Activated T-cell treated with anti-CD3 and anti-CD28 coated beads for 48 hours (primary cell): ENCODE results near the gene CCM2.
"Not testable (repeated sequence)": the region's sequence is repeated elsewhere in the genome, so short reads cannot be mapped to it uniquely, and the experiment has no call there.

Experiments used
- DNase-seq: peaks from one replicate; pipeline ENCODE4 v3.0.0-alpha.2; 2020; ENCODE audit warnings: low read depth

The CCM2 gene

DNA sequence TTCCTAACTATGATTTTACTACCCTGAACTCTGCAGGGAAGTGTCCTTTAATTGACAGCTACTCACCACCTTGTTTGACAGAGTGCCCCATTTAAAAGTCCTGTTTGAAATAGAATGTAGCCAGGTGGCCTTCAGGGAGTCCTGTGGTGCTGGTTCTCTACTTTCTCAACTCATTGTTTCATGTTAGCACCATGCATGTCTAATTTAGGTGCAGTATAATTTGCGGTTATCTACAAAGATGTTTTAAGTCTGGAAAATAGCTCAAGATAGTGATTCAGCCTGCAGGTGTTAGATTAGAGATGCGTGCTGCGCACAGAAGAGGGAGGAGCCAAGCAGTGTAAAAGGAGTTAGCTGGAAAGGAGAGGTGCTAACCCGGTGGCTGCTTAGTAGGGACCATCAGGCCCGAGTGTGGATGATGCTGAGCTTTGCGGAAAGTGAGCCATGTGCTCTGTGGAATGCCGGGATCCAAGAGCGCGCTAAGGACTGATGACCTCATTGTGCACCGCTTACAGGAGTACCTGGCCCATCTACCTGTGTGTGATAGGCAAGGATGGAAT, 1.2 kb downstream of the CCM2 start:
- peak; percentile 60 for DNase-seq

DNA sequence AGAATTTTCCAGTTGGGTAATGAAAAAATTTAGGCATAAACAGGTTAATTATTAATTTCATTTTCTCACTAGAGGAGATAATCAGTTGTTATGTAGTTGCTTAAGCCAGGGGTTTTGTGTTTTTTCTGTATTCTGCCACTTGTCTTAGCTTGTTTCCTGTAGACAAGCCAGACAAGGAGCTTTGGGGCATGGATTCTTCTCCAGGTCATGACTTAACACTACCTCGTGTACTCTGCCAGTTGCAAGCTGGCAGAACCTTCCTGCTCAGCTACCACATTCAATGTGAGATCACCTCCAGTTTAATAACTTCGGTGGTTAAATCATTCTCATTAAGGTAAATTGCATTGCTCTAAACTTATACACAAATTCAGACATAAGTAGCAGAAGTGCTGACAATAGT, 1.8 kb downstream of the CCM2 start:
- DNase-seq = no peak

DNA sequence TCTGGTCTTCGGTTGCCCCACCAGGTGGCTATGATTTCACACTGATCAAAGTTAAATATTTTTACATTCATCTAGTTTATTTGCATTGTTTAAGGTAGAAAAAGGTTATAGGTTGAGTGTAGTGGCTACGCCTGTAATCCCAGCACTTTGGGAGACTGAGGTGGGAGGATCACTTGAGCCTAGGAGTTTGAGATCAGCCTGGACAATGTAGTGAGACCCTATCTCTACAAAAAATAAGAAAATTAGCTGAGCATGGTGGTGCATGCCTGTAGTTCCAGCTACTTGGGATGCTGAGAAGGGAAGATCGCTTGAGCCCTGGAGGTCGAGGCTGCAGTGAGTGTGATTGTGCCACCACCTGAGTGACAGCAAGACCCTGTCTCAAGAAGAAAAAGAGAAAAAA, 3.8 kb downstream of the CCM2 start:
- DNase-seq = no peak

DNA sequence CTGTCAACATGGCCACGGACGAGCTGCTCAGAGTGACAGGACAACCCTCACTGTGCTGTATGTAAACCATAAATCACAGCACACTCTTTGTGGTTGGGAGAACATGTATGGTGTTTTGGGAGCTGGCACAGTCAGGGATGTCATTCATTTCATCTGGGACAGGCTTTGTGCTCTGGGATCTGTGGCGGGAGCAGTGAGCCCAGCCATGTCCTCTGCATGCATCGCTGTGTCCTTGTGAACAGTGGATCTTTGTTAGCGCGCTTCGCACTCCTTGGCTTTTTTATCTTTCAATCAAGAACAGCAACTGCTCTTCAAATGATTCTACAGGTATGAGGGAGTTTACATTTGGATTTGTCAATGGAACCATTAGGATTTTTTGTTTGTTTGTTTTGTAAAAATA, 7.1 kb downstream of the CCM2 start:
- no peak for DNase-seq

DNA sequence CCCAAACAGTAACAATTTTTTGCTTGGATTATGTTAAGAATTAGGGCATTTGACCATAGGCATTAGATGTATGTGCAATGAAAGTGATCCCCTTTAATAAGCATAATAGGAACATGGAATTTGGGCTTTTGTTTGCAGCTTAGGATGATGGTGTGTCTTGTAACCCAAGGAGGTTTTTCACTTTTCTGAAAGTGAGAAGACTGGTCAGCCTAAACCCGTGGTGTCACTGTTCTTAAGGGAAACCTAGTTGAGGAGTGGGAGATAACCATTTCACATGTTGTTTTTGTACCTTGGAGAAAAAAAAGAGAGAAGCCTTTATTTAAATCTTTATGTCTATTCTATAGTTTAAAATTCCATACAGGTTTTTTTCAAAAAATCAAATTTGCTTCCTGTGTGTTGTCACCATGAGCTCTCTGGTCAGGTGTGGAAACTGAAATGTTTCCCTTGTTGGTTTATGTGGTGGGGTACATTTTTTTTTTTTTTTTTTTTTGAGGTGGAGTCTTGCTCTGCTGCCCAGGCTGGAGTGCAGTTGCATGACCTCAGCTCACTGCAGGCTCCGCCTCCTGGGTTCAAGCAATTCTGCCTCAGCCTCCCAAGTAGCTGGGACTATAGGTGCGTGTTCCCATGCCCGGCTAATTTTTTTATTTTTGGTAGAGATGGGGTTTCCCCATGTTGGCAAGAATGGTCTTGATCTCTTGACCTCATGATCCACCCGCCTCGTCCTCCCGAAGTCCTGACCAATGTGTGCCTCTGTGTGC, 7.7 kb downstream of the CCM2 start:
- DNase-seq = no peak

DNA sequence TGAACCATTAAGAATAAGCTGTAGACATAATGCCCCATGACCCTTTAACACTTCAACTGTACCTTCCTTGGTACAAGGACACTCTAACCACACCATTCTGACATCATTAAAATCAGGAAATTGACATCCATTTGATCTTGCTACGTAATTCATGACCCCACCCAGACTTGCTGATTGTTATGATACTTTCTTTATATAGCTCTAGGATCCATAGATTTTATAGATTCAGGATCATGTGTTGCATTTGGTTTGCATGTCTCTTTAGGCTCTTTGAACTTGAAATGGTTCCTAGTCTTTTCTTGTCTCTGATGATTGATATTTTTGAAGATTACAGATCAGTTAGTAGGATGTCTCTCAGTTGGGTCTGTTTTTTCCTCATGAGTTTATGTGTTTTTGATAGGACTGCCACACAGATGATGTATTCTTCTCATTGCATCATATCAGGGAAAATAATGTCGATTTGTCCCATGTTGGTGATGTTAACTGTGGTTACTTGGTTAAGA, 13.5 kb downstream of the CCM2 start:
- no peak for DNase-seq

DNA sequence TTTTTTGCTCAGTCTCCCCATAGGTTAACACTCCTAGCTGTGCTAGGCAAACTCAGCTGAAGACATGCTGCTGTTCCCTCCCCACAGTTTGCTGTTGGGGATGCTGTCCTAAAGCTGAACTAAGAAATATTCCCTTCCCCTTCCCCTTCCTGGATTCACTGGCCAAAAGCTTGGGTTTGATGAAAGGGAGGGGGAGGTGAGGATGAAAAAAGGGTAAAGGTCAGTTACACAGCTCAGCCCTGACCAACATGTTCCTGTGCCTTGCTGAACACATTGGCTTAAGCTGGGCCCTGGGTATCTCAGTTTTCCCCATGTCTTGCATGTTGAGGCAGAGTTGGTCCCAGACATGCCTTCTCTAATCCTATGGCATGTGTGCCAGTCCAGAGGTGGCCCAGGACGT, 15.3 kb downstream of the CCM2 start:
- no peak for DNase-seq

DNA sequence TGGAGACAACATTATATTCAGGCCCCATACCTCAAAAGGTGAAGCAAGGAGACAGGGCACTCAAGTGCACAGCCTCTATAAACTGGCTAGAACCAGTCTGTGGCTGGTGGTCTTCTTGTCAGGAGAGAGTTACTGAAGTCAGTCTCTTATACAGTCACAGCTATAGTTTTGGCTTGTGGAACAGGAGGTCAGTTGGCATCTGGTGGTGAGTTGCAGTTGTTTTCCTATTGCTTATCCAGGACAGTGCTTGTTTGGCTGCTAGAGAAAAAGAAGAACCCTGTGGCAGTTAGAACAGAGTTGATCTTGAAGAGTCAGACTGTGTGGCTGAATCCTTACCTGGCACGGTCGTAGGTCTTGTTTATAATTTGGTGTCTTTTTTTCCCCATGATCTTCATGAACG, 17.3 kb downstream of the CCM2 start:
- DNase-seq = no peak

DNA sequence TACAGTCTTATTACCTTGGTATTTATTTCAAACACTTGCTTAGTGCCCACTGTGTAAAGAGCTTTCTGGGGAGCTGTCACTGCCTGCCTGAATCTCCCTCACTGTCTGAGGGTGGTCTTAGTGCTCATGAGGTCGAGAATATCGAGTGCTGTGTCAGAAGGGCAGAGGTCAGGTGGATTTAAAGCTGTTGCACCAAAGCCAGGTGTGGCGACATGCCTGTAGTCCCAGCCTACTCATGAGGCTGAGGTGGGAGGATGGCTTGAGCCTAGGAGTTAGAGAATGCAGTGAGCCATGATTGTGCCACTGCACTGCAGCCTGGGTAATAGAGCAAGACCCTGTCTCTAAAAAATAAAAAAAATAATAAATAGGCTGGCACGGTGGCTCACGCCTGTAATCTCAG, 20.9 kb downstream of the CCM2 start:
- no peak for DNase-seq

DNA sequence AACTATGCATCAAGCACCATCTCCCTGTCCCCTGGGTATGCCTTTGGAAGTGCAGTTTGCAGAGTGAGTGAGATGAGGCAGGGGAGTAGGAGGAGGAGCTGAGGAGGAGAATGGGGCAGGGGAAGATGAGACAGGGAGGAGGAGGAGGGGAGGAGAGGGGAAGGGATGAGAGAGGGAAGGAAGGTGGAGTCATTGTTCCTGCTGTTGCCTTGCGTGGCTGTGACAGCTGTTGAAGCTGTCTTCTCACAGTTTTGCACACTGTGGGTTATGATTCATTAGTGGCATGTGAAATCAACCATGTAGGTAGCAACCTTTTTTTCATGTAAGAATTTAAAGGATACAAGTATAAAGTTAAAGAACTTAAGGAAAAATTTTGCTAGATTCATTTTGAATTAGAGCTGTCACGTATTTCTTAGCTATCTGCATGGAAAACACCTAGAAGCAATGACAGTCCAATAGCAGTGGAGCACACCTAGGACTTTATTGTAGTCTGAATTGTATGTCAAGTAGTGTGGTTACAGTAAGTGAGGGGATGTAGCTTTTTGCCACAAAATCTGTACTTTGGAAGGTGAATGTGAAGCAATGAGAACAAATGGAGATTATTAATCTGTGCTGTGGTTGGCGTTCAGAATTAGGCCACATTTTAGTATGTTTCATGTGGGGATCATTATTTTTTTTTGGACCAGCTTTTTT, 21.7 kb downstream of the CCM2 start:
- no peak for DNase-seq

DNA sequence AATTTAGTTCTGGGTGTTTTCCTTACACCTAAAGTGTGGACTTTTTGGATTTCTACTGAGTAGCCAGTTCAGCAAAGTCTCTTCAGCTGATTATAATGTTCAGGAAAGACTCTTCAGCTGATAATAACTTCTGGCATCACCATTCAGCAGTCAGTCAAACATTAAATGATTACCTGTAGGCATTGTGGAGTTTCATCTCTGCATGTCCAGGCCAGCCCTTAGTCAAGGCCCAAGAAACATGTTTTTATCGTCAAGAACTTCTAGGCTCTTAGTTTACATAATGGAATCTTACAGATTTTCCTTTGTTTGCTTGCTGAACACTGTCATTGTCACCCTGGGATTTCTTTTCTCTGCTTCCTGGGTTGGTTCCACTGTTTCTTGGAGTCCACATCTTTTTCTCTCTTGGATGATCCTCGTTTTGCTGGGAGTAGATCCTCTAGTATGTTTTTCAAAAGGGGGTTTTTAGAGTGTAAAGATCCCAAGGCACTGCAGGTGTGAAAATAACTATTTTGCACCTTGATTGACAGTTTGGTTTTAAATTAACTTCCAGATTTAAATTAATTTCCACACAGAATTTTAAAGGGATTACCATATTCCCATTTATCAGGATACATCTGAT, 24.2 kb downstream of the CCM2 start:
- no peak for DNase-seq

DNA sequence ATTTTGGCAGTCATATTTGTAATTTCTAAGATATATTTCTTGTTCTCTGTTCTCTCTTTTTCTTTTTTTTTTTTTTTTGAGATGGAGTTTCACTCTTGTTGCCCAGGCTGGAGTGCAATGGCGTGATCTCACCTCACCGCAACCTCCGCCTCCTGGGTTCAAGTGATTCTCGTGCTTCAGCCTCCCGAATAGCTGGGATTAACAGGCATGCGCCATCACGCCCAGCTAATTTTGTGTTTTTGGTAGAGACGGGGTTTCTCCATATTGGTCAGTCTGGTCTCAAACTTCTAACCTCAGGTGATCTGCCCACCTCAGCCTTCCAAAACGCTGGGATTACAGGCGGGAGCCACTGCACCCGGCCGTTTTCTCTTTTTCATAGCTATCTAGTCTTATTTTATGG, 25.5 kb downstream of the CCM2 start:
- DNase-seq = not testable (repeated sequence)

DNA sequence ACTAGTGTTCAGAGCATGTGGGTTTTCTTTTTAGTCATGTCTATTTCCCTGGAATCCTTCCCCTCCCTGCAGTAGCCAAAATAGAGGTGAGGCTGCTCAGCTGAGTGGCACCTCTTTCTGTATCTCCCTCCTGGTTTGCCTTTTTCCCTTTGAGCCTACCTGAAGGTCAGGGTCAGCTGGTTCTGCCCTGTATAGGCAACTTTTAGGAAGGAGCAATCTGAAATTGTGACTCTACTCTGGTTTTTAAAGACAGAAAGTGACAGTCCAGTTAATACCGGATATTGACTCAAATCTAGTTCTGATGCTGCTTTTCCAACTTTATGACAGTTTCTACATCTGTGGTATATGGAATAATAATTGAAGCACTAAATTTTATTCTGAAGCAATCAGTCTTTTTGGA, 26.0 kb downstream of the CCM2 start:
- no peak for DNase-seq

DNA sequence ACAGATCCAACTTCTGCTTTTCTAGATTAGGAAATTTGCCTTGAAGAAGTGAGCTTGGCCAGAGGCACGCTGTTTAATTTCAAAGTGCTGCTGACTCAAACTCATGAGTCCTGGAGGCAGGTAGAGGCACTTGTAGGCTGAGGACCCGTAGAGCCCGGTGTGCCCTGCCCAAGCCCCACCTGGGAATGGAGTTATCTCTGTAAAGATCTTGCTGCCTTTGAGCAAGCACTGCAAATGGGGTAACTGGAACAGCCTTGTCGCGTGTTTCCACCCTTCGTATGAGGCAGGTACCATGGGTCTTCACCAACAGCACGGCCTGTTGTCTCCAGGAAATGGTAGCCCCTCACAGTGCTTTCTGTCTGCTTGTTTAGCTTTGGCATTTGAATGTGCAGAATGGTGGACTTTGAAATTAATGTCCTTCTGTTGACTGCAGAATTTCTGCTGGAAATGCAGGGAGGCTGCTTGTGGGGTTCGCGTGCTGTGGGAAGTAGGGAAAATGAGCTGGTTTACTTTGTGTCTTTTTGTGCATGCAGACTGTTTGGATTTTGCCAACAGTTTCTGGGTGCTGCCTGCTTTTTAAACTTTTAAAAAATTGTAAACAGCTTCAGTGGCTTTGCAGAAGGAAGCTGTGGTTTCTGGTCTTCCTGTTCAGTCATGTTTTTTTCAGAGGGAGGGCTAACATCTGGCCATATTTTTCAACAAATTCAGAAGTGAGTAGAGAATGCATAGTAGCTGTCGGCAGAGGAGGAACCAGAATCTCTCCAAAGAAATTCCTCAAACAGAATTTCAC, 27.2 kb downstream of the CCM2 start:
- DNase-seq = no peak

DNA sequence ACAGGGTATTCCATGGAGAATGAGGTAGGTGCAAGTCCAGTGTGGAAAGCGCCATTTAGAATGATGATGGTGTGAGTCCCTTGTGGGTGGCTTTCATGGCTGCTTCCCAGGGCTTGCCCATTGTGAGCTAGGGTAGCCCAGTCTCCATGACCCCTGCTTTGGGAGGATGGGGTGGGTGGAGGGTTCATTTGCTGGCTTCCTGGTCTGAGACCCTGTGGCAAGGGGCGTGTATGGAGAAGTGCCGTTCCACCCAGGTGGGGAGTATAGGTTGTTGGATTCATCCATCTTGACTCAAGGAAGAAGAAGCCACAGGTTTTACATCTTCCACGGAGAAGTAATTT, 27.7 kb downstream of the CCM2 start:
- DNase-seq = no peak

DNA sequence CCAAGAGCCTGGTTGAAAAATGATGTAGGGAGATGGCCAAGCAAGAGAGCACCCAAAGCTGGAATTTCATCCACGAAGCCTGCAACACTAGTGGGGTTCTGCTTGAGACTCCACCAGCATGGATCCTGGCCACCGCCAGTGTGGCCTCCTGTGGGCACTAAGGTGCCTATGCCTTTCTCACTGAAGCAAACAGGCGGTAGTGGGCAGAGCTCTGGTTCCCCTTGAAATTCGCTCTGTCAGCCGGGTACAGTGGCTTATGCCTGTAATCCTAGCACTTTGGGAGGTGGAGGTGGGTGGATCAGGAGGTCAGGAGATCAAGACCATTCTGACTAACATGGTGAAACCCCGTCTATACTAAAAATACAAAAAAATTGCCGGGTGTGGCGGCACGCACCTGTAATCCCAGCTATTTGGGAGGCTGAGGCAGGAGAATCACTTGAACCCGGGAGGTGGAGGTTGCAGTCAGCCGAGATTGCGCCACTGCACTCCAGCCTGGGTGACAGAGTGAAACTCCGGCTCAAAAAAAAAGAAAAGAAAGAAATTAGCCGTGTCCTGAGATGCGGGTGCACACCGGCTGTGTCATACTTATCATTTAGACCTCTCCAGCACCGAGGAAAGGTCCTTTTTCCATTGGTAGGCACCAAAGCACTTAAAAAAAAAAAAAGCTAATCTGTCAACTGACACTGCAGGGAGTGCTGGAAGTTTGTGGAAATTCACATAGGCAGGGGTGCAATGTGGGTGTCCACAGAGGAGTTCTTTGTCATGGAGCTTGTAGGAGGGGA, 28.3 kb downstream of the CCM2 start:
- DNase-seq = no peak

DNA sequence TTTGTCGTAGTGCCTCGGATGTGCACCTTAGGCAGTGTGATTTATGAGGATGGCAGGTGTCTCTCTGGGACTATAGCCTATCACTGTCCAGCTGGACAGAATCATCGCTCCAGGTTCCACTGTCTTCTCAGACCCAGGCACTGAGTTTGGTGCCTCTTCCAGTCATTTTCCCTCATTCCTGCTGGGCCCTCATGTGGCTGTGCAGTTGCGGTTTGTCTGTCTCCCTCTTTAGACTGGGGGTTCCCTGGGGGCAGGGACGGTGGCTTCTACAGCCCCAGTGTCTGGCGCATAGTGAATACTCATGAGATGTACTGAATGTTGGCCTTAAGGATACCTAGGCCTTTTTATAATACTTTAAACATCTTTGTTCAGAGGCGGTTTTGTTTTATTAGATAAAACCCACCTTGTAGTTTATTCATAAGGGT, 28.9 kb downstream of the CCM2 start:
- no peak for DNase-seq

DNA sequence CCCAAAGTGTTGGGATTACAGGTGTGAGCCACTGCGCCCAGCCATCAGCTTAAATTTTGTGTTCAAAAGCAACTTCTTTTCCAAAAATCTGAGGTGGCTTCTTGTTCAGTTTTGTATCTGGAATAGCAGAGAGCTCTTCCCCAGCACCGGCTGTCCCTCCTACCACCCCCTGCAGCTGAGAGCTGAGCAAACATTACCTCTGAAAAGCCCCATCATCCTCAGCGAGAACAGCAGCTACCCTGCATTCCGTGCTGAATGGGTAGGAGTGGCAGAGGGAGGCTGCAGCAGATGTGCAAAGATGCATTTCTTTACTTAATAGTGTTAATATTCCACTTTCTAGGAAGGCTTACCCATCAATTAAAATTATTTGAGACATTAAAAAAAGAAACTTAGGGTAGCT, 31.8 kb downstream of the CCM2 start:
- no peak for DNase-seq

DNA sequence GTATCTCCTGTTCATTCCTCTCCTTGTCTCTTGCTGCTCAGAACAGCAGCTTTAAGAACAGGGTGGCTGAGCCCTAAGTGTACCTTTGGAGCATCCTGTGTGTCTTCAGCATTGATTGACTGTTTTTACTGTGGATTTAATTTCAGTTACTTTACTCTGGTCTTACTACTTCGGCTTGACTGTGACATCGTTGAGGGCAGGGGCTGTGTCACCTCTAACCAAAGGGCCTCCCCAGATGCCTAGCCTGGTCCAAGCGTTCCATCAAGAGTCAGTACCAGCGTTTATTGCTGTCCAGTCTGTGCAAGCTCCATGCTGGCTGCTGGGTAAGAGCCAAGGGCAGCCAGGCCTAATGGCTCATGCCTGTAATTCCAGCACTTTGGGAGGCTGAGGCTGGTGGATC, 32.4 kb downstream of the CCM2 start:
- no peak for DNase-seq

DNA sequence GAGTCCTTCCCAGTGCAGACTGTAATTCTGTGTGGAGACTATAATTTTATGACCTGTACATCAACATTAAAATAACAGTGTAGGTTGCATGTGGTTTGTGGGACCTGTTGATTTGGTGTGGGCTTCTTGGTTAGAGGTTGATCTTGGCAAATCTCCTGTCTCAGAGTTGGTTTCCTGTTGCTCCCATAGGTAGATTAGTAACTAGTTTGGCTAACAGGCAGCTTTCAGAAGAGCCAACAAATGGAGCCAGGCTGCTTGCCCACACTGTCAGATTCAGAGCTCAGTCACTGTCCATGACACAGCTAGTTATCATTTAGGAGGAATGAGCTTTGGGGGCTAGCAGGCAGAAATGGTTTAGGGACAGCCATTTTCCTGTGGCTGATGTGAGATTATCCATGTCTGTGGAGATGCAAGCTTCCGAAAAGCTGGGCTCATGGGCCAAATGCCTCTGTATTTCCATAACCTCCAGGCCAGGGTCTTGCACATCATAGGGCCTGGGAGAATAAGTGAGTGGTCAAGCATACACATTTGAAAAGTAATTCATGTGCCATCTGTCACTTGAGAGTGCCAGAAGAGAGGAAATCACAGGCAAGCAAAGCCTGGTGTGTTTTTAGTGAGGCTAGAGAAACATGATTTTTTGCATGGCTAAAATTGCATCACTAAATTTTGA, 33.4 kb downstream of the CCM2 start:
- DNase-seq = no peak

DNA sequence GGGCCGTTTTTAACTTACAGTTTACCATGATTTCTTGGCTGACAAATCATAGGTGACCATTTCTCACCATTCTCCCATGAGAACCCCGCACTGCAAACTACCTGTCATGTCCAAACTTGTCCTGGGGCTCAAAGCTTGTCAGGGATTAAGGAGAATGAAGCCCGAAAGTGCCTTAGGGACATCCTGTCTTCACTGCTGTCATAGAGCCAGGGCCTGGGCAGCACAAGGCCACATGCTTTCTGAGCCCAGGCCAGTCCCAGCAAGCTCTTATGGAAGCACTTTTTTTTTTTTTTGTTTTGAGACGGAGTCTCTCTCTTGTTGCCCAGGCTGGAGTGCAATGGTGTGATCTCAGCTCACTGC, 33.9 kb downstream of the CCM2 start:
- DNase-seq = no peak
